ENCODE data around the gene LAGE3.

LAGE3 gene

DNA sequence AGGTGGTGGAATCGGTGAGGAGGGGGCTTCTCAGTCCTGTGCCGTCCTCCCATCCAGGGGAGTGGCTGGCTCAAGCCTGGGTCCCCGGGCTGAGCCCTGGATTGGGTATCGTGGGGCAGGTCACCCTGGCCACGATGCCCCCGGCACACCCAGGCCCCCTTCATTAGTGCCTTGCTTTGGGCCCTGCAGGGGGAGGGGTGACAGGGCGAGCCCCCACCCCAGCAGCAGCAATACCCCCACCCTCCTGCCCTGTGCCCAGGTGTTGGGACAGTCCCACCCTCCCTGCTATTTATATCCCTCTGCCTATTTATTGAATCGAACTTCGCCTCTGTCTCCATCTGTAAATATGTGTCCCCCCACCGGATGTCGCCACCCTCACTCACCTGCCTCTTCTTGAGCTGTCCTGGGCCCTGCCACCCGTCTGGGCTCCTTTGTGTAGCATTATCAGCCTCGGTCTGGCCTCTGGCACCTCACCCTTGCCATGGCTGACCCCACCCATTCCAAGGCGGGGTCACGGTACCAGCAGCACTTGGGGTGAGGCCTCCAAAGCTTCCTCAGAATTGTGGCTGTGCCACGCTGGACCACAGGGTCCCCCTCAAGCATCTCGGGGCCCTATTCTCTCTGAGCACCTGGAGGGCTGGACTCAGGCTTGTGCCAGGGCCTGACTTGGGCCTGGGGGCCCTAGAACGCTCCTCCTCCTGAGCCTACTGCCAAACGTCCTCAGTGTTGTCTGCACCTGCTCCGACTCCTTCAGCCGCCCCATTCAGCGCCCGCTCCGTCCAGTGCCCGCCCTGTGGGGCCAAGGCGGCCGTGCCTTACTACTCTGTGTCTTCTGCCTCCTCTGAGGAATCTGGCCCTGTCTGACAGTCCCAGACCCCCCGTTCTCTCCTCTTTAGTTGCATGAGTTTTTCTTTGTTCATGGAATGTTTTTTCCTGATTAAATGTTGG, 6.1 kb downstream of the LAGE3 start:
- Histone ChIP-seq H3K27me3 (ENCODE audit: insufficient read depth, low read length) (no peaks in the 10 kb centered on the region), H3K79me2 (ENCODE audit: control insufficient read depth, insufficient read depth, low read length, poor library complexity) (no peaks in the 10 kb centered on the region), H3K36me3 (ENCODE audit: control insufficient read depth in 1 of 2, insufficient read depth in 2 of 2, low read length in 2 of 2) (peaks cover 59 to 62% of the 10 kb centered on the region in 2 experiments), H3K27ac (ENCODE audit: low read depth, low read length) (no peak overlapping the region), H4K12ac (ENCODE audit: low read depth, low read length) (no peak overlapping the region), H3K4me1 (ENCODE audit: control insufficient read depth in 1 of 2, insufficient read depth in 2 of 2, low read length in 2 of 2) (no peaks in the 10 kb centered on the region), H3K79me1 (ENCODE audit: low read length) (no peaks in the 10 kb centered on the region), H3K18ac (ENCODE audit: low read length) (no peak overlapping the region), H4K8ac (ENCODE audit: low read depth, low read length) (no peak overlapping the region), H3K9ac (ENCODE audit: low read length) (no peak overlapping the region), H2BK12ac (ENCODE audit: low read length) (no peak overlapping the region), H3K9me3 (ENCODE audit: insufficient read depth, low read depth, low read length) (no peaks in the 10 kb centered on the region), H2AK5ac (ENCODE audit: low read length) (no peak overlapping the region), H2BK120ac (ENCODE audit: insufficient read depth, low read length, poor library complexity) (no peak overlapping the region), H3K4me2 (ENCODE audit: low read length) (no peak overlapping the region), H2BK5ac (ENCODE audit: low read depth, low read length, poor library complexity) (no peak overlapping the region), H4K91ac (ENCODE audit: low read depth, low read length) (no peak overlapping the region), H3K4me3 (ENCODE audit: low read depth, low read length) (no peak overlapping the region), H3K23ac (ENCODE audit: low read length) (no peak overlapping the region), H2AFZ (ENCODE audit: insufficient read depth, low read length, poor library complexity) (no peak overlapping the region), H3K14ac (ENCODE audit: low read length) (no peak overlapping the region), H3K4ac (ENCODE audit: low read depth, low read length) (no peak overlapping the region)
- WGBS (ENCODE audit: extremely low coverage, insufficient coverage, insufficient read length): no CpG with 5 or more reads among the region's 28 CpGs
- no peak for DNase-seq

DNA sequence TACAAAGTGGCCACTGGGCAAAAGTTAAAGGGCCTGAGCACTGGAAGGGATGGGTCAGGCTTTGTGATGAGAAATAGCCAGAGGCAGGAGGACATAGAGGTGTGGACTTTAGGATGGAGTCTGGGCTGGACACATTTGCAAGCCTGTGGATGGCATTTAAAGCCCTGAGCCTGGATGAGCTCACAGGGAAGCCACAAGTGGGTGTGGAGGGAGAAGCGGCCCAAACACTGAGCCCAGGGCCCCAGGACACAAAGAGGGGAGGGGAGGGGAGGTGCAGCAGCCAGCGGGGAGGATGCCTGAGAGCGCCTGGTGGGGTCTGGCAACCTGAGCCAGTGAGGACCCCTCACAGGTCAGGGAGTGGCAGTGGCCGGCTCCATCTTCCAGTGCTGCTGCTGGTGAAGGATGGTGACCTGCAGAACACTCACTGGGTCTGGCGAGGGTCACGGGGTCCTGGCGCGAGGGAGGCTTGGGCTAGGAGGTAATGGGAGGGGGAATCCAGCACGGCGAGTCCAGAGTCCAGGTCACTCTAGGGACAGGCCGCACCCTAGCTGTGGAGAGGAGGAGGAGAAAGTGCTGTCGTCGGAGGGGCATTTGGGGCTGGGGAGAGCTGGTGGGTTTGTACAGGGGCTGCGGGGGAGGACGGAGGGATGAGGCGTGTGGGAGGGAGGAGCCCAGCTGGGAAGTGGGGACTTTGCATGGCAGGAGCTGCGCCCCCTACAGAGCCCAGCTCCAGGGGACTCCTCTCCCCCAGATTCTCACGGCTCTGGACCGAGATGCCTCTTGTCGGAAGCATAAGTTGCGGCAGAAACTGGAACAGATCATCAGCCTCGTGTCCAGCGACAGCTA, 7.0 kb downstream of the LAGE3 start:
- H3K14ac ChIP-seq (ENCODE audit: low read length): no peak overlapping the region
- H2AK5ac ChIP-seq (ENCODE audit: low read length): no peak overlapping the region
- no peak overlapping the region for H3K4me3 ChIP-seq (ENCODE audit: low read depth, low read length)
- H3K18ac ChIP-seq (ENCODE audit: low read length): no peak overlapping the region
- no peaks in the 10 kb centered on the region for H3K4me1 ChIP-seq (ENCODE audit: control insufficient read depth in 1 of 2, insufficient read depth in 2 of 2, low read length in 2 of 2)
- H2BK120ac ChIP-seq (ENCODE audit: insufficient read depth, low read length, poor library complexity): no peak overlapping the region
- DNase-seq: no peak
- no peak overlapping the region for H2BK5ac ChIP-seq (ENCODE audit: low read depth, low read length, poor library complexity)
- H3K27ac ChIP-seq (ENCODE audit: low read depth, low read length): no peak overlapping the region
- WGBS (ENCODE audit: extremely low coverage, insufficient coverage, insufficient read length): no CpG with 5 or more reads among the region's 23 CpGs
- no peak overlapping the region for H4K91ac ChIP-seq (ENCODE audit: low read depth, low read length)
- H2AFZ ChIP-seq (ENCODE audit: insufficient read depth, low read length, poor library complexity): no peak overlapping the region
- H2BK12ac ChIP-seq (ENCODE audit: low read length): no peak overlapping the region
- H3K23ac ChIP-seq (ENCODE audit: low read length): no peak overlapping the region
- no peak overlapping the region for H4K12ac ChIP-seq (ENCODE audit: low read depth, low read length)
- no peaks in the 10 kb centered on the region for H3K27me3 ChIP-seq (ENCODE audit: insufficient read depth, low read length)
- no peaks in the 10 kb centered on the region for H3K9me3 ChIP-seq (ENCODE audit: insufficient read depth, low read depth, low read length)
- no peak overlapping the region for H3K4ac ChIP-seq (ENCODE audit: low read depth, low read length)
- peaks cover 67 to 70% of the 10 kb centered on the region in 2 experiments for H3K36me3 ChIP-seq (ENCODE audit: control insufficient read depth in 1 of 2, insufficient read depth in 2 of 2, low read length in 2 of 2)
- no peaks in the 10 kb centered on the region for H3K79me2 ChIP-seq (ENCODE audit: control insufficient read depth, insufficient read depth, low read length, poor library complexity)
- H3K4me2 ChIP-seq (ENCODE audit: low read length): no peak overlapping the region
- no peak overlapping the region for H3K9ac ChIP-seq (ENCODE audit: low read length)
- no peak overlapping the region for H4K8ac ChIP-seq (ENCODE audit: low read depth, low read length)
- H3K79me1 ChIP-seq (ENCODE audit: low read length): no peaks in the 10 kb centered on the region

- Histone ChIP-seq H3K4ac (ENCODE audit: low read depth, low read length) (no peak overlapping the region), H2AK5ac (ENCODE audit: low read length) (no peak overlapping the region), H2BK120ac (ENCODE audit: insufficient read depth, low read length, poor library complexity) (no peak overlapping the region), H4K12ac (ENCODE audit: low read depth, low read length) (no peak overlapping the region), H3K36me3 (ENCODE audit: control insufficient read depth in 1 of 2, insufficient read depth in 2 of 2, low read length in 2 of 2) (peaks cover 77 to 78% of the 10 kb centered on the region in 2 experiments), H3K4me2 (ENCODE audit: low read length) (no peak overlapping the region), H4K91ac (ENCODE audit: low read depth, low read length) (no peak overlapping the region), H2BK12ac (ENCODE audit: low read length) (no peak overlapping the region), H3K79me1 (ENCODE audit: low read length) (no peaks in the 10 kb centered on the region), H3K18ac (ENCODE audit: low read length) (no peak overlapping the region), H3K79me2 (ENCODE audit: control insufficient read depth, insufficient read depth, low read length, poor library complexity) (no peaks in the 10 kb centered on the region), H3K9ac (ENCODE audit: low read length) (no peak overlapping the region), H4K8ac (ENCODE audit: low read depth, low read length) (no peak overlapping the region), H3K27me3 (ENCODE audit: insufficient read depth, low read length) (no peaks in the 10 kb centered on the region), H2BK5ac (ENCODE audit: low read depth, low read length, poor library complexity) (no peak overlapping the region), H3K14ac (ENCODE audit: low read length) (no peak overlapping the region), H2AFZ (ENCODE audit: insufficient read depth, low read length, poor library complexity) (no peak overlapping the region), H3K27ac (ENCODE audit: low read depth, low read length) (no peak overlapping the region), H3K4me3 (ENCODE audit: low read depth, low read length) (no peak overlapping the region), H3K9me3 (ENCODE audit: insufficient read depth, low read depth, low read length) (no peaks in the 10 kb centered on the region), H3K4me1 (ENCODE audit: control insufficient read depth in 1 of 2, insufficient read depth in 2 of 2, low read length in 2 of 2) (no peaks in the 10 kb centered on the region), H3K23ac (ENCODE audit: low read length) (no peak overlapping the region)
- WGBS (ENCODE audit: extremely low coverage, insufficient coverage, insufficient read length): no CpG with 5 or more reads among the region's 23 CpGs
- DNase-seq: no peak
These were observed 8.0 kb downstream of the LAGE3 start for GRCh38 chrX:154470914-154471568.

DNA sequence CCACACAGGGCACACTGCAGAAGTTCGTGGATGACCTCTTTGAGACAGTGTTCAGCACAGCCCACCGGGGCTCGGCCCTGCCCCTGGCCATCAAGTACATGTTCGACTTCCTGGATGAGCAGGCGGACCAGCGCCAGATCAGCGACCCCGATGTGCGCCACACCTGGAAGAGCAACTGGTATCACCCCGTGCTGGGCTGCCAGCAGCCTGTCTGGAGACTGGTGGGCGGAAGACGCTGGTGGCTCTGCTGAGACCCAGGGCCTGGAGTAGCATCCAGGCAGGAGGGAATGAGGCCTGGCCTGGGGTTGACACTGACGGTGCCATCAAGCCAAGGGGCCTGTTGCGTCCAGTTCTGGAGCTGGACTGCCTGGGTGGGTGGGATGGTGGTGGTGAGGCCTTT, 8.6 kb downstream of the LAGE3 start:
- Histone ChIP-seq H3K18ac (ENCODE audit: low read length) (no peak overlapping the region), H2AFZ (ENCODE audit: insufficient read depth, low read length, poor library complexity) (no peak overlapping the region), H3K23ac (ENCODE audit: low read length) (no peak overlapping the region), H2BK120ac (ENCODE audit: insufficient read depth, low read length, poor library complexity) (no peak overlapping the region), H4K91ac (ENCODE audit: low read depth, low read length) (no peak overlapping the region), H2AK5ac (ENCODE audit: low read length) (no peak overlapping the region), H3K27ac (ENCODE audit: low read depth, low read length) (no peak overlapping the region), H3K9ac (ENCODE audit: low read length) (no peak overlapping the region), H4K12ac (ENCODE audit: low read depth, low read length) (no peak overlapping the region), H3K4me2 (ENCODE audit: low read length) (no peak overlapping the region), H4K8ac (ENCODE audit: low read depth, low read length) (no peak overlapping the region), H2BK5ac (ENCODE audit: low read depth, low read length, poor library complexity) (no peak overlapping the region), H3K79me2 (ENCODE audit: control insufficient read depth, insufficient read depth, low read length, poor library complexity) (no peaks in the 10 kb centered on the region), H3K79me1 (ENCODE audit: low read length) (no peaks in the 10 kb centered on the region), H3K4me1 (ENCODE audit: control insufficient read depth in 1 of 2, insufficient read depth in 2 of 2, low read length in 2 of 2) (no peaks in the 10 kb centered on the region), H3K9me3 (ENCODE audit: insufficient read depth, low read depth, low read length) (no peaks in the 10 kb centered on the region), H3K4ac (ENCODE audit: low read depth, low read length) (no peak overlapping the region), H3K36me3 (ENCODE audit: control insufficient read depth in 1 of 2, insufficient read depth in 2 of 2, low read length in 2 of 2) (peaks cover 83% of the 10 kb centered on the region in 2 experiments), H3K14ac (ENCODE audit: low read length) (no peak overlapping the region), H3K4me3 (ENCODE audit: low read depth, low read length) (no peak overlapping the region), H2BK12ac (ENCODE audit: low read length) (no peak overlapping the region), H3K27me3 (ENCODE audit: insufficient read depth, low read length) (no peaks in the 10 kb centered on the region)
- no peak for DNase-seq
- no CpG with 5 or more reads among the region's 14 CpGs for WGBS (ENCODE audit: extremely low coverage, insufficient coverage, insufficient read length)
